Measurements from ENCODE around the gene PDZD2. TPM values are rescaled to one million over a fixed set of nuclear protein-coding genes. Genes with fewer than 3 reads are reported as not detected.

PDZD2 gene
- polyA plus RNA-seq, 1 donor from 2014 or later = 3.1 TPM

- Histone ChIP-seq H3K36me3 (ENCODE audit: insufficient read depth, low read length) (peaks cover 5% of the 10 kb centered on the region), H3K79me2 (replicated peaks; ENCODE audit: insufficient read depth, low read length) (peaks cover 10% of the 10 kb centered on the region), H4K20me1 (ENCODE audit: insufficient read depth) (no peaks in the 10 kb centered on the region)
Observed at GRCh38 chr5:32126691-32127090, 487.8 kb downstream of the PDZD2 start.

GRCh38 chr5:32127711-32128110, 488.8 kb downstream of the PDZD2 start:
- Histone ChIP-seq H3K36me3 (ENCODE audit: insufficient read depth, low read length) (peaks cover 5% of the 10 kb centered on the region), H3K79me2 (replicated peaks; ENCODE audit: insufficient read depth, low read length) (peaks cover 10% of the 10 kb centered on the region), H4K20me1 (ENCODE audit: insufficient read depth) (no peaks in the 10 kb centered on the region), H3F3A (ENCODE audit: insufficient read depth, low read length, poor library complexity, severe bottlenecking) (no peaks in the 10 kb centered on the region), H3K9me2 (ENCODE audit: insufficient read depth, low read length) (no peaks in the 10 kb centered on the region), H3K4me2 (ENCODE audit: low read length) (no peak overlapping the region), H3K9me3 (ENCODE audit: low read length) (no peaks in the 10 kb centered on the region), H3K9ac (ENCODE audit: low read length) (no peak overlapping the region), H2AFZ (ENCODE audit: low read depth, low read length) (no peak overlapping the region), H3K4me3 (ENCODE audit: low read length) (no peak overlapping the region), H3K27me3 (ENCODE audit: insufficient read depth, low read depth, low read length) (no peaks in the 10 kb centered on the region), H3K27ac (ENCODE audit: low read length) (no peak overlapping the region)
- TF ChIP-seq CTCF (IDR thresholded peaks at IDR 0.05; ENCODE audit: poor library complexity, severe bottlenecking) = no peak
- TF ChIP-seq RAD21 (conservative IDR thresholded peaks at IDR 0.05) = no peak
- TF ChIP-seq POLR2AphosphoS5 (IDR thresholded peaks at IDR 0.05) = no peak
- no peak for TF ChIP-seq SMC3 (conservative IDR thresholded peaks at IDR 0.05; ENCODE audit: poor library complexity)
- no peak for TF ChIP-seq TAF1 (IDR thresholded peaks at IDR 0.05; ENCODE audit: low read depth)
- no peak for TF ChIP-seq EZH2 (IDR thresholded peaks at IDR 0.05; ENCODE audit: borderline replicate concordance, insufficient read depth, low read length, poor library complexity, severe bottlenecking)
- TF ChIP-seq EP300 (conservative IDR thresholded peaks at IDR 0.05; ENCODE audit: poor library complexity, severe bottlenecking) = no peak

More at GRCh38 chr5:32126691-32127090, 487.8 kb downstream of the PDZD2 start:
- Histone ChIP-seq H3F3A (ENCODE audit: insufficient read depth, low read length, poor library complexity, severe bottlenecking) (no peaks in the 10 kb centered on the region), H3K9me2 (ENCODE audit: insufficient read depth, low read length) (no peaks in the 10 kb centered on the region), H2AFZ (ENCODE audit: low read depth, low read length) (no peak overlapping the region), H3K4me3 (ENCODE audit: low read length) (no peak overlapping the region), H3K4me2 (ENCODE audit: low read length) (no peak overlapping the region), H3K27me3 (ENCODE audit: insufficient read depth, low read depth, low read length) (no peaks in the 10 kb centered on the region), H3K9ac (ENCODE audit: low read length) (no peak overlapping the region), H3K27ac (ENCODE audit: low read length) (no peak overlapping the region), H3K9me3 (ENCODE audit: low read length) (no peaks in the 10 kb centered on the region)
- TF ChIP-seq TAF1 (IDR thresholded peaks at IDR 0.05; ENCODE audit: low read depth) = no peak
- TF ChIP-seq MXI1 (conservative IDR thresholded peaks at IDR 0.05; ENCODE audit: poor library complexity, severe bottlenecking) = no peak
- TF ChIP-seq EP300 (conservative IDR thresholded peaks at IDR 0.05; ENCODE audit: poor library complexity, severe bottlenecking) = no peak
- no peak for TF ChIP-seq RAD21 (conservative IDR thresholded peaks at IDR 0.05)
- no peak for TF ChIP-seq POLR2AphosphoS5 (IDR thresholded peaks at IDR 0.05)
- no peak for TF ChIP-seq REST (IDR thresholded peaks at IDR 0.05; ENCODE audit: borderline replicate concordance)
- no peak for TF ChIP-seq CTCF (IDR thresholded peaks at IDR 0.05; ENCODE audit: poor library complexity, severe bottlenecking)
- TF ChIP-seq EZH2 (IDR thresholded peaks at IDR 0.05; ENCODE audit: borderline replicate concordance, insufficient read depth, low read length, poor library complexity, severe bottlenecking) = no peak
- TF ChIP-seq SMC3 (conservative IDR thresholded peaks at IDR 0.05; ENCODE audit: poor library complexity) = no peak
